ENCODE results near the gene AADAC.
"Not testable (repeated sequence)": the region's sequence is repeated elsewhere in the genome, so short reads cannot be mapped to it uniquely, and the experiment has no call there.

Gene AADAC

GRCh38 chr3:151813799-151814198 is at the start of gene AADAC:
Gene AADAC, plus strand, starts transcription at chr3:151814116. Its CDS starts 47 bp downstream, at chr3:151814163.
- DNase-seq (ENCODE audit: low read depth in 3 of 3), result no peak

- DNase-seq (ENCODE audit: low read depth in 3 of 3), result not testable (repeated sequence)
Measured at GRCh38 chr3:151764699-151765098, 49.2 kb upstream of the AADAC start.

GRCh38 chr3:151765685-151766084 is 48.2 kb upstream of the AADAC start:
- no peak for DNase-seq (ENCODE audit: low read depth in 3 of 3)

- DNase-seq (ENCODE audit: low read depth in 3 of 3), result no peak
Measured at GRCh38 chr3:151766454-151766853, 47.5 kb upstream of the AADAC start.

GRCh38 chr3:151768393-151768930 is 45.5 kb upstream of the AADAC start:
- DNase-seq (ENCODE audit: low read depth in 3 of 3), result no peak

- DNase-seq (ENCODE audit: low read depth in 3 of 3), result no peak
Measured at GRCh38 chr3:151769175-151769574, 44.7 kb upstream of the AADAC start.

- DNase-seq (ENCODE audit: low read depth in 3 of 3), result no peak
Measured at GRCh38 chr3:151770956-151771355, 43.0 kb upstream of the AADAC start.

- DNase-seq (ENCODE audit: low read depth in 3 of 3), result no peak
Measured at GRCh38 chr3:151772825-151773480, 41.0 kb upstream of the AADAC start.

- DNase-seq (ENCODE audit: low read depth in 3 of 3), result no peak
Measured at GRCh38 chr3:151774235-151774634, 39.7 kb upstream of the AADAC start.

GRCh38 chr3:151774910-151775309 is 39.0 kb upstream of the AADAC start:
- no peak for DNase-seq (ENCODE audit: low read depth in 3 of 3)

GRCh38 chr3:151775314-151776258 is 38.3 kb upstream of the AADAC start:
- DNase-seq (ENCODE audit: low read depth in 3 of 3), result no peak

GRCh38 chr3:151776259-151776740 is 37.6 kb upstream of the AADAC start:
- no peak for DNase-seq (ENCODE audit: low read depth in 3 of 3)

GRCh38 chr3:151777880-151778279 is 36.0 kb upstream of the AADAC start:
- no peak for DNase-seq (ENCODE audit: low read depth in 3 of 3)

- no peak for DNase-seq (ENCODE audit: low read depth in 3 of 3)
Measured at GRCh38 chr3:151787626-151788025, 26.3 kb upstream of the AADAC start.

GRCh38 chr3:151788401-151788800 is 25.5 kb upstream of the AADAC start:
- DNase-seq (ENCODE audit: low read depth in 3 of 3), result no peak

- DNase-seq (ENCODE audit: low read depth in 3 of 3), result no peak
Measured at GRCh38 chr3:151789853-151790463, 24.0 kb upstream of the AADAC start.

- not testable (repeated sequence) for DNase-seq (ENCODE audit: low read depth in 3 of 3)
Measured at GRCh38 chr3:151790763-151791162, 23.2 kb upstream of the AADAC start.

- no peak for DNase-seq (ENCODE audit: low read depth in 3 of 3)
Measured at GRCh38 chr3:151792411-151792810, 21.5 kb upstream of the AADAC start.

GRCh38 chr3:151793636-151794035 is 20.3 kb upstream of the AADAC start:
- no peak for DNase-seq (ENCODE audit: low read depth in 3 of 3)

- no peak for DNase-seq (ENCODE audit: low read depth in 3 of 3)
Measured at GRCh38 chr3:151794080-151794479, 19.8 kb upstream of the AADAC start.

GRCh38 chr3:151795276-151795675 is 18.6 kb upstream of the AADAC start:
- no peak for DNase-seq (ENCODE audit: low read depth in 3 of 3)

- DNase-seq (ENCODE audit: low read depth in 3 of 3), result no peak
Measured at GRCh38 chr3:151796105-151796680, 17.7 kb upstream of the AADAC start.

All from stimulated activated CD4-positive, alpha-beta T cell treated with anti-CD3 and anti-CD28 coated beads, TNF-alpha, amount 100 ng/mL, for 24 hours (primary cell).